Right lobe of liver (tissue), 4 donors: ENCODE results near the gene LASP1.

ENCODE experiments used
- POLR2A ChIP-seq: fragments of 450-650 bp; IDR thresholded peaks from one replicate; pipeline ENCODE4 v1.6.1; 2017; ENCODE audit warnings: antibody characterized with exemption, mild to moderate bottlenecking
- TF ChIP-seq, protein P1 (sequence below), 4 donors: fragments of 200-600 bp in 3 of 4; fragments of 450-650 bp in 1 of 4; IDR thresholded peaks; one replicate each; pipeline versions ENCODE4 v1.5.1 to v1.8.0; 2016 to 2022; ENCODE audit warnings: antibody characterized with exemption in 4 of 4, mild to moderate bottlenecking in 2 of 4
- donor health status: DM: no; HTN: no; CAD: no.
- donor health status: DM: no; HTN: no; CAD: no.
- donor health status: DM: no; HTN: yes; CAD: no.

DNA sequence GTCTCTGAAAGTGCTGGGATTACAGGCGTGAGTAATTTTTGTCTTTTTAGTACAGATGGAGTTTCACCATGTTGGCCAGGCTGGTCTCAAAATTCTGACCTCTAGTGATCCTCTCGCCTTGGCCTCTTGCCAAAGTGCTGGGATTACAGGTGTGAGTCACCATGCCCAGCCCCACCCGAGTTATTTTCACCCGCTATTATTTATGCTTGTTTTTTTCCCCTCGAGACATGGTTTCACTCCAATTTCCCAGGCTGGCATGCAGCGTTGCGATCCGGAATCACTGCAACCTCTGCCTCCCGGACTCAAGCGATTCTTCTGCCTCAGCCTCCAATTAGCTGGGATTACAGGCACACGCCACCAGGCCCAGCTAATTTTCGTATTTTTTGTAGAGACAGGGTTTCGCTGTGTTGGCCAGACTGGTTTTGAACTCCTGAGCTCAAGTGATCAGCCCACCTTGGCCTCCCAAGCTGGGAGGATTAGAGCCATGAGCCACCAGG is 25.5 kb upstream of the LASP1 start:
- TF ChIP-seq, protein P1, sequence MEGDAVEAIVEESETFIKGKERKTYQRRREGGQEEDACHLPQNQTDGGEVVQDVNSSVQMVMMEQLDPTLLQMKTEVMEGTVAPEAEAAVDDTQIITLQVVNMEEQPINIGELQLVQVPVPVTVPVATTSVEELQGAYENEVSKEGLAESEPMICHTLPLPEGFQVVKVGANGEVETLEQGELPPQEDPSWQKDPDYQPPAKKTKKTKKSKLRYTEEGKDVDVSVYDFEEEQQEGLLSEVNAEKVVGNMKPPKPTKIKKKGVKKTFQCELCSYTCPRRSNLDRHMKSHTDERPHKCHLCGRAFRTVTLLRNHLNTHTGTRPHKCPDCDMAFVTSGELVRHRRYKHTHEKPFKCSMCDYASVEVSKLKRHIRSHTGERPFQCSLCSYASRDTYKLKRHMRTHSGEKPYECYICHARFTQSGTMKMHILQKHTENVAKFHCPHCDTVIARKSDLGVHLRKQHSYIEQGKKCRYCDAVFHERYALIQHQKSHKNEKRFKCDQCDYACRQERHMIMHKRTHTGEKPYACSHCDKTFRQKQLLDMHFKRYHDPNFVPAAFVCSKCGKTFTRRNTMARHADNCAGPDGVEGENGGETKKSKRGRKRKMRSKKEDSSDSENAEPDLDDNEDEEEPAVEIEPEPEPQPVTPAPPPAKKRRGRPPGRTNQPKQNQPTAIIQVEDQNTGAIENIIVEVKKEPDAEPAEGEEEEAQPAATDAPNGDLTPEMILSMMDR (IDR thresholded peaks at IDR 0.05), result no peak
- no peak for TF ChIP-seq POLR2A
